Colonic mucosa (tissue), 4 donors: ENCODE measurements around the gene MRPS5. TPM values are rescaled to one million over a fixed set of nuclear protein-coding genes. Genes with fewer than 3 reads are reported as not detected.

Experiments used
- DNase-seq: peaks from one replicate; pipeline ENCODE4 v3.0.0-alpha.2; 2020
- H3K27ac ChIP-seq: fragments of 200-600 bp; one replicate; pipeline ENCODE4 v1.8.0; 2021
- H3K27me3 ChIP-seq: fragments of 200-600 bp; one replicate; pipeline ENCODE4 v1.8.0; 2021
- H3K36me3 ChIP-seq: fragments of 200-600 bp; one replicate; pipeline ENCODE4 v1.8.0; 2021
- H3K4me1 ChIP-seq: fragments of 200-600 bp; one replicate; pipeline ENCODE4 v1.8.0; 2021; ENCODE audit warnings: mild to moderate bottlenecking
- H3K4me3 ChIP-seq: fragments of 200-600 bp; one replicate; pipeline ENCODE4 v1.8.0; 2021
- H3K9ac ChIP-seq, 2 donors: one replicate each; pipeline ENCODE4 v1.7.0; 2013; ENCODE audit warnings: control low read depth in 2 of 2, low read depth in 2 of 2, low read length in 2 of 2
- H3K9me3 ChIP-seq: fragments of 200-600 bp; one replicate; pipeline ENCODE4 v1.8.0; 2021
- CTCF ChIP-seq: fragments of 200-600 bp; IDR thresholded peaks from one replicate; pipeline ENCODE4 v1.8.0; 2022; ENCODE audit warnings: antibody characterized with exemption, mild to moderate bottlenecking
- intact Hi-C: fragments of 100-400 bp; cut with DNase I; formaldehyde crosslinking; loops from one replicate; pipeline ENCODE4 v1.14.1; 2022
- total RNA-seq, 2 donors: library from RNA; stranded (reverse); fragmentation: NEBNext Ultra II Directional in 1 of 2; extraction: Animal tissue kit (Norgen Biotek cat#: 25700) in 1 of 2; gene quantifications; one replicate each; pipeline ENCODE4 v1.2.1, GENCODE V29; 2021
- donor health status: healthy.
- donor health status: DM: no; HTN: no; CAD: no.
- donor health status: DM: no; HTN: no; CAD: no.

The MRPS5 gene
- total RNA-seq, result 10 to 100 TPM; 68.8 to 87.3 TPM

- H3K27me3 ChIP-seq, result no peaks in the 10 kb centered on the region
- no peak for TF ChIP-seq CTCF
- intact Hi-C loops, result loop anchor here (5.0 kb wide), 1 partner anchor 36 kb away; the partner anchor contains the start of gene ZNF514
- peak; percentile 91 for DNase-seq
- H3K27ac ChIP-seq, result peak within 1 kb of the TSS; percentile 95
- peaks cover 11% of the 10 kb centered on the region for H3K4me1 ChIP-seq
- no peaks in the 10 kb centered on the region for H3K9me3 ChIP-seq
- H3K4me3 ChIP-seq, result peak within 1 kb of the TSS; percentile 100
- peaks cover 1% of the 10 kb centered on the region for H3K36me3 ChIP-seq
- H3K9ac ChIP-seq, result peak within 1 kb of the TSS; percentile 96 to 97
Measured at GRCh38 chr2:95121407-95122196, at the start of gene MRPS5. Gene MRPS5 (minus strand): TSS chr2:95121808. CDS start chr2:95121791, 17 bp downstream.

- H3K36me3 ChIP-seq, result no peaks in the 10 kb centered on the region
- no peak for DNase-seq
- H3K9ac ChIP-seq, result peak overlapping the region; percentile 56 to 76
- no peaks in the 10 kb centered on the region for H3K9me3 ChIP-seq
- H3K4me3 ChIP-seq, result peak overlapping the region; percentile 94
- H3K4me1 ChIP-seq, result peaks cover 7% of the 10 kb centered on the region
- no peaks in the 10 kb centered on the region for H3K27me3 ChIP-seq
- intact Hi-C loops, result loop anchor here (5.0 kb wide), 1 partner anchor 41 kb away; the partner anchor contains the start of gene ZNF892
- TF ChIP-seq CTCF, result no peak
- H3K27ac ChIP-seq, result peak overlapping the region; percentile 89
Measured at GRCh38 chr2:95166065-95166763, 44.6 kb upstream of the MRPS5 start.

GRCh38 chr2:95165371-95166064 is 43.9 kb upstream of the MRPS5 start, which contains the start of gene ZNF2:
Gene ZNF2 (plus strand): TSS chr2:95165809. CDS start chr2:95176227, 10,418 bp downstream.
- Histone ChIP-seq H3K4me3 (peak within 1 kb of the TSS; percentile 94), H3K9ac (peak within 1 kb of the TSS; percentile 76 to 78), H3K36me3 (no peaks in the 10 kb centered on the region), H3K4me1 (peaks cover 7% of the 10 kb centered on the region), H3K27ac (peak within 1 kb of the TSS; percentile 89), H3K27me3 (no peaks in the 10 kb centered on the region), H3K9me3 (no peaks in the 10 kb centered on the region)
- intact Hi-C loops, result loop anchor here (5.0 kb wide), 1 partner anchor 42 kb away; the partner anchor contains the start of gene ZNF892
- peak; percentile 99 for DNase-seq
- TF ChIP-seq CTCF, result no peak

GRCh38 chr2:95165030-95165370 is 43.4 kb upstream of the MRPS5 start:
- Histone ChIP-seq H3K27ac (peak overlapping the region; percentile 89), H3K36me3 (no peaks in the 10 kb centered on the region), H3K27me3 (no peaks in the 10 kb centered on the region), H3K9me3 (no peaks in the 10 kb centered on the region), H3K9ac (peak overlapping the region; percentile 76 to 78), H3K4me3 (peak overlapping the region; percentile 94), H3K4me1 (peaks cover 7% of the 10 kb centered on the region)
- DNase-seq, result no peak
- TF ChIP-seq CTCF, result no peak
- intact Hi-C loops, result loop anchor here (5.0 kb wide), 1 partner anchor 42 kb away; the partner anchor contains the start of gene ZNF892
